ENCODE measurements around the gene IFRD1.

The IFRD1 gene

DNA sequence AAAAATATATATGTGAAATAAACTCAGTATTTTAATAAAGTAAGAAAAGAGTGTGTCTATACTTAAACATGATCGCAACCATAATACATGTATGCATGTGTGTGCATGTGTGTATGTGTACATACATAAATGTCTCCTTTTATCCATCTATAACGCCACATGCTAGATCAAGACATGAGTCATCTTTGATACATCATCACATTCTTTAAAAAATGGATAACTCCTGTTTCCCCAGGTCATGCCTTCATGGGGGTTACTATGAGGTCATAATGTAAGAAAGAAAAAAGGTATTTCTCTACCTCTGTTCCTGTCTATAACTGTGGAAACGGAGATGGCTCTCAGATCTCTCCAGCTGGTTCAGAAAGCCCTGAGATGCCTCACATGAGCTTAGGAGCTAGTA, 71.7 kb downstream of the IFRD1 start:
- no peak for DNase-seq

- DNase-seq, result no peak
Measured at GRCh38 chr7:112523871-112524270, 73.6 kb downstream of the IFRD1 start.
